ENCODE results near the gene TXNRD1.

GRCh38 chr12:104177663-104178501, 37.7 kb upstream of the TXNRD1 start:
- no peak for TF ChIP-seq POLR2A (IDR thresholded peaks at IDR 0.05; ENCODE audit: low read length)
- no peak for TF ChIP-seq GATA1 (IDR thresholded peaks at IDR 0.05; ENCODE audit: low read depth, low read length)

Measured in erythroblast (primary cell).